HG02763 (cell line): ENCODE results near the gene HPSE2.

Source experiments
- ATAC-seq: cut with Tn5 transposase; IDR thresholded peaks from one replicate; pipeline ENCODE4 v1.9.1; 2021; ENCODE audit warnings: mild to moderate bottlenecking, moderate library complexity; ENCODE audit not compliant: unreplicated experiment

The HPSE2 gene

GRCh38 chr10:98632456-98633150 lies 603.0 kb downstream of the HPSE2 start:
- ATAC-seq, result no peak

- no peak for ATAC-seq
These were observed 607.4 kb downstream of the HPSE2 start for GRCh38 chr10:98628206-98628605.

GRCh38 chr10:98627711-98628110 lies 607.9 kb downstream of the HPSE2 start:
- ATAC-seq, result no peak

- ATAC-seq, result no peak
These were observed 610.7 kb downstream of the HPSE2 start for GRCh38 chr10:98624963-98625362.

GRCh38 chr10:98623176-98623575 lies 612.5 kb downstream of the HPSE2 start:
- ATAC-seq, result no peak

GRCh38 chr10:98621630-98622029 lies 614.0 kb downstream of the HPSE2 start:
- ATAC-seq, result no peak

- ATAC-seq, result no peak
These were observed 615.1 kb downstream of the HPSE2 start for GRCh38 chr10:98620503-98620902.

GRCh38 chr10:98619446-98619845 lies 616.2 kb downstream of the HPSE2 start:
- ATAC-seq, result no peak

GRCh38 chr10:98617906-98618520 lies 617.6 kb downstream of the HPSE2 start:
- ATAC-seq, result no peak

- no peak for ATAC-seq
These were observed 622.2 kb downstream of the HPSE2 start for GRCh38 chr10:98613446-98613845.

- ATAC-seq, result no peak
These were observed 624.2 kb downstream of the HPSE2 start for GRCh38 chr10:98611436-98611835.

GRCh38 chr10:98610836-98611235 lies 624.8 kb downstream of the HPSE2 start:
- no peak for ATAC-seq

- no peak for ATAC-seq
These were observed 625.4 kb downstream of the HPSE2 start for GRCh38 chr10:98610301-98610700.

GRCh38 chr10:98609265-98609664 lies 626.4 kb downstream of the HPSE2 start:
- no peak for ATAC-seq

GRCh38 chr10:98608411-98608810 lies 627.2 kb downstream of the HPSE2 start:
- no peak for ATAC-seq

- ATAC-seq, result no peak
These were observed 633.4 kb downstream of the HPSE2 start for GRCh38 chr10:98602224-98602623.

GRCh38 chr10:98599032-98599610 lies 636.5 kb downstream of the HPSE2 start:
- no peak for ATAC-seq

- ATAC-seq, result no peak
These were observed 639.2 kb downstream of the HPSE2 start for GRCh38 chr10:98596404-98596803.

- ATAC-seq, result no peak
These were observed 646.0 kb downstream of the HPSE2 start for GRCh38 chr10:98589691-98590090.

GRCh38 chr10:98589007-98589406 lies 646.6 kb downstream of the HPSE2 start:
- ATAC-seq, result no peak

- no peak for ATAC-seq
These were observed 648.4 kb downstream of the HPSE2 start for GRCh38 chr10:98587156-98587837.

- ATAC-seq, result no peak
These were observed 649.6 kb downstream of the HPSE2 start for GRCh38 chr10:98586096-98586495.
